PC-3 (cell line): Measurements from ENCODE around the gene UBE2F. TPM values are rescaled to one million over a fixed set of nuclear protein-coding genes. Genes with fewer than 3 reads are reported as not detected.

Source experiments
- ATAC-seq: fragments of 200-7000 bp; cut with Tn5 transposase; 2 replicates; pipeline ENCODE4 v1.9.1; 2020; ENCODE audit warnings: mild to moderate bottlenecking, moderate library complexity
- BruUV-seq: library from RNA; stranded (reverse); fragments of 400-500 nt; replicated peaks from 2 replicates; lab custom pipeline; 2021; lab: Mats Ljungman, UMichigan
- CTCF ChIA-PET: fragments of 300-600 bp; sonication (Branson Sonifier 250); formaldehyde crosslinking; loops from one replicate; lab custom pipeline; 2022; ENCODE audit warnings: antibody characterized with exemption; lab: Charles Lee
- POLR2A ChIA-PET: fragments of 300-600 bp; sonication (Branson Sonifier 250); formaldehyde crosslinking; loops from one replicate; lab custom pipeline; 2022; ENCODE audit warnings: antibody characterized with exemption; ENCODE audit not compliant: unreplicated experiment; lab: Charles Lee
- DNase-seq: peaks from one replicate; pipeline ENCODE4 v3.0.0-alpha.2; 2015
- H2AFZ ChIP-seq: fragments of 300-600 bp; sonication (generic); 2 replicates; pipeline ENCODE4 v1.6.0; 2016; ENCODE audit warnings: antibody characterized with exemption, low read length
- H3F3A ChIP-seq: fragments of 300-600 bp; sonication (generic); one replicate; pipeline ENCODE4 v1.6.0; 2017; ENCODE audit warnings: antibody characterized with exemption, low read length, control low read depth, mild to moderate bottlenecking; ENCODE audit not compliant: unreplicated experiment
- H3K27ac ChIP-seq: fragments of 300-600 bp; sonication (generic); 2 replicates; pipeline ENCODE4 v1.5.1; 2016; ENCODE audit warnings: mild to moderate bottlenecking, low read length
- H3K27me3 ChIP-seq: fragments of 300-600 bp; sonication (generic); 2 replicates; pipeline ENCODE4 v1.6.1; 2016; ENCODE audit warnings: low read length, mixed read lengths
- H3K36me3 ChIP-seq: fragments of 300-600 bp; sonication (generic); 2 replicates; pipeline ENCODE4 v1.6.1; 2016; ENCODE audit warnings: low read depth, mixed run types, low read length, mixed read lengths
- H3K4me1 ChIP-seq: fragments of 300-600 bp; sonication (generic); 2 replicates; pipeline ENCODE4 v1.5.1; 2016; ENCODE audit warnings: low read length; ENCODE audit not compliant: insufficient read depth
- H3K4me2 ChIP-seq: fragments of 300-600 bp; sonication (generic); 2 replicates; pipeline ENCODE4 v1.6.0; 2016; ENCODE audit warnings: low read length
- H3K4me3 ChIP-seq: fragments of 300-600 bp; sonication (generic); 2 replicates; pipeline ENCODE4 v1.5.1; 2016; ENCODE audit warnings: mild to moderate bottlenecking, low read length, mixed read lengths
- H3K79me2 ChIP-seq: fragments of 300-600 bp; sonication (generic); 2 replicates; pipeline ENCODE4 v1.6.1; 2017; ENCODE audit warnings: low read length, mixed read lengths
- H3K9ac ChIP-seq: fragments of 300-600 bp; sonication (generic); 2 replicates; pipeline ENCODE4 v1.6.0; 2016; ENCODE audit warnings: mild to moderate bottlenecking, low read length
- H3K9me2 ChIP-seq: fragments of 300-600 bp; sonication (generic); replicated peaks from 2 replicates; pipeline ENCODE4 v1.6.1; 2016; ENCODE audit warnings: mixed run types, low read length, mixed read lengths
- H3K9me3 ChIP-seq: fragments of 300-600 bp; sonication (generic); 2 replicates; pipeline ENCODE4 v1.6.1; 2016; ENCODE audit warnings: low read length, mixed read lengths
- H4K20me1 ChIP-seq: fragments of 300-600 bp; sonication (generic); 2 replicates; pipeline ENCODE4 v1.6.1; 2016; ENCODE audit warnings: low read length, mixed read lengths
- CTCF ChIP-seq: fragments of 300-600 bp; sonication (generic); conservative IDR thresholded peaks from 2 replicates; pipeline ENCODE4 v1.5.1; 2017; ENCODE audit warnings: antibody characterized with exemption, low read depth, mild to moderate bottlenecking, low read length
- EZH2 ChIP-seq: fragments of 300-600 bp; sonication (generic); IDR thresholded peaks from one replicate; pipeline ENCODE4 v1.6.1; 2017; ENCODE audit warnings: antibody characterized with exemption, mild to moderate bottlenecking, low read length; ENCODE audit not compliant: unreplicated experiment
- EZH2phosphoT487 ChIP-seq: fragments of 300-600 bp; sonication (generic); IDR thresholded peaks from 2 replicates; pipeline ENCODE4 v1.6.1; 2018; ENCODE audit warnings: mild to moderate bottlenecking, antibody characterized with exemption, low read length, borderline replicate concordance
- intact Hi-C: fragments of 100-400 bp; cut with micrococcal nuclease; formaldehyde crosslinking; loops from 2 replicates; pipeline ENCODE4 v1.9.0; 2023
- total RNA-seq: library from RNA; depleted of rRNA; stranded (reverse); fragments of >200 nt; gene quantifications from 2 replicates; pipeline ENCODE4 v1.2.3, GENCODE V29; 2014

UBE2F gene
- total RNA-seq, 1 experiment from 2014 or later: 57.8 TPM

DNA sequence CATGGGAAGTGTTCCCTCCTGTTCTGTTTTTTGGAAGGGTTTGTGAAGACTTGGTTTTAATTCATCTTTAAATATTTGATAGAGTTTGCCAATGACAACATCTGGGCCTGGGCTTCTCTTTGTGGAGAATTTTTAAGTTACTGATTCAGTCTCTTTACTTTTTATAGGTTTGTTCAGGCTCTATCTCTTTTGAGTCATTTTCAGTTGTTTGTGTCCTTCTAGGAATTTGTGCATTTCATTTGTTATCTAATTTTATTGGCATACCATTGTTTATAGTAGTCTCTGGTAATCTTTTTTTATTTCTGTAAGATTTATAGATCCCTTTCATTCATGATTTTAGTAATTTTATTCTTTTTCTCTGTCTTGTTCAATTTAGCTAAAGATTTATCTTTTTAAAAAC is 108.6 kb downstream of the UBE2F start:
- Histone ChIP-seq H3K27me3 (no peaks in the 10 kb centered on the region), H3K9ac (no peak overlapping the region), H3K4me2 (no peak overlapping the region), H3K9me2 (no peaks in the 10 kb centered on the region), H3K9me3 (no peaks in the 10 kb centered on the region), H3K4me3 (no peak overlapping the region), H4K20me1 (no peaks in the 10 kb centered on the region), H3F3A (peaks cover 5% of the 10 kb centered on the region), H3K27ac (no peak overlapping the region), H3K4me1 (peaks cover 23% of the 10 kb centered on the region; the same call in 1 of the 2 replicates), H3K79me2 (no peaks in the 10 kb centered on the region), H2AFZ (no peak overlapping the region), H3K36me3 (peaks cover 15% of the 10 kb centered on the region; the same call in 1 of the 2 replicates)
- DNase-seq: peak; percentile 27
- CTCF ChIA-PET: no interaction called here
- intact Hi-C loops: loop anchor here (1.0 kb wide), 1 partner anchor 23 kb away; no protein-coding TSS in a partner anchor
- no peak for TF ChIP-seq CTCF
- TF ChIP-seq EZH2phosphoT487: no peak
- no peak for TF ChIP-seq EZH2
- POLR2A ChIA-PET: no interaction called here
- no TSS peak for BruUV-seq
- peak; percentile 76 for ATAC-seq

DNA sequence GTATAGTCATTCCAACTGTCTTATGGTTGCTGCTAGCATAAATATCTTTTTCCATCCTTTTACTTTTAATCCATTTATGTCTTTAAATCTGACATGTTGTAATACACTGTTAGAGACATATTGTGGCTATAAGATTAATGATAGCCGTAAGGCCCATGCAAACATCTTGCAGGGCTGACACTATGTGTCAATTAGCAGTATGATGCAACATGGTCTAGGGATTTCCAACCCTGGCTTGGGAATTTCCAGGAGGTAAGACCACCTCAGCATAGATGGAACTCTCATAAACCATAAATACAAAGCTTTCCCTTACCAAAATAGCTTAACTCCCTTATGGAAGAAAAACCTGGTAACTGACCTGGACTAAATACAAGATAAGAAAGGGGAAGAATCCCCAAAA is 110.5 kb downstream of the UBE2F start:
- ChIA-PET CTCF (no interaction called here), POLR2A (no interaction called here)
- no peak for DNase-seq
- Histone ChIP-seq H3K9me2 (no peaks in the 10 kb centered on the region), H3K36me3 (peaks cover 16% of the 10 kb centered on the region), H3K4me1 (peaks cover 23% of the 10 kb centered on the region; the same call in 1 of the 2 replicates), H3K27me3 (no peaks in the 10 kb centered on the region), H4K20me1 (no peaks in the 10 kb centered on the region), H3K4me3 (no peak overlapping the region), H3K79me2 (no peaks in the 10 kb centered on the region), H3K27ac (no peak overlapping the region), H3K4me2 (no peak overlapping the region), H3F3A (peaks cover 5% of the 10 kb centered on the region), H3K9ac (no peak overlapping the region), H3K9me3 (no peaks in the 10 kb centered on the region), H2AFZ (no peak overlapping the region)
- no TSS peak for BruUV-seq
- no peak for ATAC-seq
- intact Hi-C loops: no loop called here
- TF ChIP-seq EZH2: no peak
- TF ChIP-seq EZH2phosphoT487: no peak
- TF ChIP-seq CTCF: no peak

DNA sequence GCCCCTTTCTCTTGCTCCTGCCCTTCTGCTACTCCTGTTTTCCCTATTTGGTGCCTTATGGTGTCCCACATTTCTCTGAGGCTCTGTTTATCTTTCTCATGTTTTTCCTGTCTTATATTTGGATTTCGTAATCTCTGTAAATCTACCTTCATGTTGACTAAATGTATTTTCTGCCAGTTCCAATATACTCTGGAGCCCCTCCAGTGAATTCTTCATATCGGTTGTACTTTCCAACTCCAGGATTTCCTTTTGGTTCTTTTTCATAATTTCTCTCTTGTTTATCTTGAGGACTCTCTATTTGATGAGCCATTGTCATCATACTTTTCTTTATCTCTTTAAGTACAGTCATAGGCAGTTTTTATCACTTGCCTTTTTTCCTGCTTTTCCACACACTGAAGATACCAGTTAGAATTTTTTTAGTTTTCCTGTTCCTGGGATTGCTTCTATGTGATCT is 113.1 kb downstream of the UBE2F start:
- no peak overlapping the region for H3K27ac ChIP-seq
- no peak overlapping the region for H3K9ac ChIP-seq
- TF ChIP-seq EZH2phosphoT487: no peak
- TF ChIP-seq CTCF: no peak
- H3K27me3 ChIP-seq: no peaks in the 10 kb centered on the region
- intact Hi-C loops: no loop called here
- no peaks in the 10 kb centered on the region for H3K79me2 ChIP-seq
- H3K4me3 ChIP-seq: no peak overlapping the region
- H3K9me2 ChIP-seq: no peaks in the 10 kb centered on the region
- H3K4me2 ChIP-seq: no peak overlapping the region
- POLR2A ChIA-PET: no interaction called here
- no peaks in the 10 kb centered on the region for H3K9me3 ChIP-seq
- H3F3A ChIP-seq: peaks cover 5% of the 10 kb centered on the region
- CTCF ChIA-PET: no interaction called here
- peak; percentile 56 for ATAC-seq
- no peaks in the 10 kb centered on the region for H4K20me1 ChIP-seq
- H3K4me1 ChIP-seq: peaks cover 22% of the 10 kb centered on the region; the same call in 1 of the 2 replicates
- peak; percentile 53 for DNase-seq
- no peak overlapping the region for H2AFZ ChIP-seq
- peaks cover 9% of the 10 kb centered on the region for H3K36me3 ChIP-seq
- no TSS peak for BruUV-seq
